SK-N-SH (cell line): ENCODE measurements around the gene POU2AF1. TPM values are rescaled to one million over a fixed set of nuclear protein-coding genes. Genes with fewer than 3 reads are reported as not detected.

Source experiments
- CTCF ChIA-PET: fragments of 300-600, 350-600 bp; formaldehyde crosslinking; extraction: SDS; loops from one replicate; lab custom pipeline; 2021; lab: Yijun Ruan, JAX
- POLR2A ChIA-PET: fragments of 350-600 bp; sonication (Branson Sonifier 250); formaldehyde crosslinking; extraction: SDS; loops from one replicate; lab custom pipeline; 2020; ENCODE audit warnings: antibody characterized with exemption, inconsistent platforms; lab: Yijun Ruan, JAX
- DNase-seq: peaks from one replicate; pipeline ENCODE4 v3.0.0; 2012
- H2AFZ ChIP-seq: fragments of 200-600 bp; sonication (generic); 2 replicates; pipeline ENCODE4 v1.8.1; 2016; ENCODE audit warnings: antibody characterized with exemption, mild to moderate bottlenecking, low read depth
- H3F3A ChIP-seq: fragments of 200-600 bp; sonication (generic); replicated peaks from 2 replicates; pipeline ENCODE3; 2016; ENCODE audit warnings: antibody characterized with exemption, mild to moderate bottlenecking; ENCODE audit not compliant: insufficient read depth
- H3K27ac ChIP-seq, 2 experiments: fragments of 200-500 bp in 1 of 2; fragments of 200-600 bp in 1 of 2; sonication (Bioruptor generic) in 1 of 2; sonication (generic), shearing (Covaris generic) in 1 of 2; 2 replicates each; pipeline versions ENCODE4 v1.5.1 to v1.6.1; 2014 to 2016; ENCODE audit warnings: low read depth in 2 of 2, inconsistent platforms in 1 of 2, low read length in 1 of 2, mild to moderate bottlenecking in 1 of 2, mixed read lengths in 1 of 2
- H3K27me3 ChIP-seq: fragments of 200-600 bp; sonication (generic), shearing (Covaris generic); 2 replicates; pipeline ENCODE4 v1.6.1; 2016; ENCODE audit warnings: mixed run types; ENCODE audit not compliant: insufficient read depth
- H3K36me3 ChIP-seq, 2 experiments: fragments of 200-500 bp in 1 of 2; fragments of 200-600 bp in 1 of 2; sonication (Bioruptor generic) in 1 of 2; sonication (generic) in 1 of 2; replicated peaks in 1 of 2; 2 replicates each; pipeline versions ENCODE3 to v1.5.1; 2014 to 2016; ENCODE audit warnings: low read length in 1 of 2, mild to moderate bottlenecking in 1 of 2; ENCODE audit not compliant: insufficient read depth in 2 of 2, control insufficient read depth in 1 of 2
- H3K4me1 ChIP-seq, 2 experiments: fragments of 200-500 bp in 1 of 2; fragments of 200-600 bp in 1 of 2; sonication (Bioruptor generic) in 1 of 2; sonication (generic), shearing (Covaris generic) in 1 of 2; 2 replicates each; pipeline versions ENCODE4 v1.5.1 to v1.6.1; 2014 to 2016; ENCODE audit warnings: low read depth in 1 of 2, low read length in 1 of 2, mixed run types in 1 of 2; ENCODE audit not compliant: insufficient read depth in 2 of 2, control insufficient read depth in 1 of 2
- H3K4me2 ChIP-seq: fragments of 200-600 bp; sonication (generic), shearing (Covaris generic); 2 replicates; pipeline ENCODE4 v1.6.1; 2017; ENCODE audit warnings: mixed run types
- H3K4me3 ChIP-seq, 2 experiments: fragments of 200-500 bp in 1 of 2; fragments of 200-600 bp in 1 of 2; sonication (Bioruptor generic) in 1 of 2; sonication (generic), shearing (Covaris generic) in 1 of 2; 2 replicates each; pipeline versions ENCODE4 v1.5.1 to v1.8.1; 2014 to 2016; ENCODE audit warnings: low read depth in 2 of 2, inconsistent platforms in 1 of 2, low read length in 1 of 2, mild to moderate bottlenecking in 1 of 2, mixed read lengths in 1 of 2, moderate library complexity in 1 of 2
- H3K79me2 ChIP-seq: fragments of 200-600 bp; sonication (generic); 2 replicates; pipeline ENCODE4 v1.8.1; 2017; ENCODE audit warnings: mild to moderate bottlenecking; ENCODE audit not compliant: insufficient read depth
- H3K9ac ChIP-seq: fragments of 200-600 bp; sonication (generic); 2 replicates; pipeline ENCODE4 v1.6.1; 2017; ENCODE audit warnings: mixed run types
- H3K9me2 ChIP-seq: fragments of 200-600 bp; sonication (generic); 2 replicates; pipeline ENCODE4 v1.6.1; 2017; ENCODE audit warnings: mixed run types
- H3K9me3 ChIP-seq: fragments of 200-600 bp; sonication (generic); 2 replicates; pipeline ENCODE4 v1.6.1; 2017; ENCODE audit warnings: mixed run types, mild to moderate bottlenecking, moderate library complexity
- H4K20me1 ChIP-seq: fragments of 200-600 bp; sonication (generic); 2 replicates; pipeline ENCODE4 v1.6.1; 2017; ENCODE audit warnings: mild to moderate bottlenecking, mixed run types; ENCODE audit not compliant: insufficient read depth
- IRF3 ChIP-seq: fragments of 150-350 bp; IDR thresholded peaks from 2 replicates; pipeline ENCODE4 v1.6.1; 2016; ENCODE audit warnings: mild to moderate bottlenecking, low read depth, low read length
- JUND ChIP-seq: IDR thresholded peaks from 2 replicates; pipeline ENCODE4 v1.4.0; 2012
- NRF1 ChIP-seq: IDR thresholded peaks from 2 replicates; pipeline ENCODE4 v1.6.1; 2012; ENCODE audit warnings: low read depth, mild to moderate bottlenecking, low read length
- RCOR1 ChIP-seq: fragments of 150-350 bp; IDR thresholded peaks from 2 replicates; pipeline ENCODE4 v1.6.1; 2017; ENCODE audit warnings: antibody characterized with exemption, low read length
- REST ChIP-seq: IDR thresholded peaks from 2 replicates; pipeline ENCODE4 v1.6.1; 2012; ENCODE audit warnings: mild to moderate bottlenecking, low read depth, low read length, moderate library complexity
- TAF1 ChIP-seq: IDR thresholded peaks from 2 replicates; pipeline ENCODE4 v1.6.1; 2012; ENCODE audit warnings: low read depth, mild to moderate bottlenecking, low read length, moderate library complexity, borderline replicate concordance
- TCF12 ChIP-seq: IDR thresholded peaks from 2 replicates; pipeline ENCODE4 v1.4.0; 2012
- USF1 ChIP-seq: IDR thresholded peaks from 2 replicates; pipeline ENCODE4 v1.4.0; 2012; ENCODE audit warnings: low read depth, borderline replicate concordance
- USF2 ChIP-seq: fragments of 150-350 bp; IDR thresholded peaks from 2 replicates; pipeline ENCODE4 v1.6.1; 2017; ENCODE audit warnings: antibody characterized with exemption, low read length, low read depth, borderline replicate concordance
- ZBTB33 ChIP-seq: IDR thresholded peaks from 2 replicates; pipeline ENCODE4 v1.4.0; 2012; ENCODE audit warnings: low read depth, borderline replicate concordance
- WGBS: methylation state at CpG from one replicate; pipeline ENCODE4 v1.1.6; 2017; ENCODE audit warnings: low lambda C conversion rate; 5-methylcytosine and 5-hydroxymethylcytosine counted together
- polyA plus RNA-seq, 3 experiments: library from polyadenylated mRNA; depleted of rRNA; stranded (reverse); fragments of >200 nt; gene quantifications; 2 replicates each; pipeline ENCODE4 v1.2.3, GENCODE V29; 2012

Gene POU2AF1
- polyA plus RNA-seq, 1 of the 3 experiments (the other 2 are of a cell fraction), result 0.07 TPM

GRCh38 chr11:111322534-111322933 is 56.5 kb downstream of the POU2AF1 start:
- no peak overlapping the region for H3K27ac ChIP-seq
- WGBS, result 83% methylated on average over 2 of the region's 2 CpGs
- H3K9ac ChIP-seq, result no peak overlapping the region
- H2AFZ ChIP-seq, result no peak overlapping the region
- H3F3A ChIP-seq, result no peaks in the 10 kb centered on the region
- H3K79me2 ChIP-seq, result no peaks in the 10 kb centered on the region
- H3K9me2 ChIP-seq, result no peaks in the 10 kb centered on the region
- H3K4me1 ChIP-seq, result no peaks in the 10 kb centered on the region
- no peak overlapping the region for H3K4me2 ChIP-seq
- no peaks in the 10 kb centered on the region for H3K36me3 ChIP-seq
- no peak for DNase-seq
- H3K4me3 ChIP-seq, result no peak overlapping the region
- no peaks in the 10 kb centered on the region; the same call in 1 of the 2 replicates for H3K27me3 ChIP-seq
- POLR2A ChIA-PET, result no interaction called here
- no peaks in the 10 kb centered on the region for H3K9me3 ChIP-seq
- H4K20me1 ChIP-seq, result no peaks in the 10 kb centered on the region
- CTCF ChIA-PET, result interaction anchor here (1.2 kb wide), 1 partner anchor 106 kb away, joined by 3 read pairs; no protein-coding TSS in a partner anchor
- TF ChIP-seq TAF1, result no peak
- no peak for TF ChIP-seq IRF3
- TF ChIP-seq NRF1, result no peak
- no peak for TF ChIP-seq RCOR1
- TF ChIP-seq ZBTB33, result no peak
- no peak for TF ChIP-seq JUND
- no peak for TF ChIP-seq USF2
- no peak for TF ChIP-seq USF1
- no peak for TF ChIP-seq REST
- TF ChIP-seq TCF12, result no peak
